Measurements from ENCODE around the gene KISS1R. TPM values are rescaled to one million over a fixed set of nuclear protein-coding genes. Genes with fewer than 3 reads are reported as not detected.

Gene KISS1R
- total RNA-seq, 1 experiment from 2014 or later = 16.6 TPM

- Mint-ChIP-seq H3K4me3 (ENCODE audit: unreplicated experiment) (no peak overlapping the region), H3K9me3 (ENCODE audit: unreplicated experiment) (no peaks in the 10 kb centered on the region), H3K4me1 (ENCODE audit: low read depth, unreplicated experiment) (no peaks in the 10 kb centered on the region), H3K27ac (ENCODE audit: unreplicated experiment) (no peak overlapping the region), H3K27me3 (ENCODE audit: insufficient read depth, unreplicated experiment) (no peaks in the 10 kb centered on the region), H3K36me3 (ENCODE audit: insufficient read depth, unreplicated experiment) (peaks cover 36% of the 10 kb centered on the region)
- BruUV-seq (replicated peaks) = no TSS peak
- no peak for DNase-seq
- ChIA-PET CTCF (interaction anchor here (0.6 kb wide), 1 partner anchor 43 kb away, joined by 10 read pairs; no protein-coding TSS in a partner anchor), POLR2A (no interaction called here)
- no peaks in the 10 kb centered on the region for H3K36me3 ChIP-seq (ENCODE audit: control insufficient read depth, insufficient read depth, low read length)
- H3K27me3 ChIP-seq (replicated peaks; ENCODE audit: control insufficient read depth, insufficient read depth, low read length) = no peaks in the 10 kb centered on the region
- intact Hi-C loops (cut with micrococcal nuclease; ENCODE audit: unreplicated experiment) = no loop called here
- no peaks in the 10 kb centered on the region for H3K4me1 ChIP-seq
- H3K9me3 ChIP-seq = no peaks in the 10 kb centered on the region
- TF ChIP-seq CTCF (IDR thresholded peaks at IDR 0.05; ENCODE audit: insufficient read depth in 1 of 2, low read depth in 1 of 2, low read length in 1 of 2, severe bottlenecking in 1 of 2, unreplicated experiment in 1 of 2) = no peak
- no peak overlapping the region for H3K4me3 ChIP-seq (ENCODE audit: low read depth, low read length)
Measured at GRCh38 chr19:899336-900042, 17.6 kb upstream of the KISS1R start.

GRCh38 chr19:900043-900301 is 17.2 kb upstream of the KISS1R start:
- Mint-ChIP-seq H3K27me3 (ENCODE audit: insufficient read depth, unreplicated experiment) (no peaks in the 10 kb centered on the region), H3K4me3 (ENCODE audit: unreplicated experiment) (no peak overlapping the region), H3K36me3 (ENCODE audit: insufficient read depth, unreplicated experiment) (peaks cover 36% of the 10 kb centered on the region), H3K4me1 (ENCODE audit: low read depth, unreplicated experiment) (no peaks in the 10 kb centered on the region), H3K27ac (ENCODE audit: unreplicated experiment) (no peak overlapping the region), H3K9me3 (ENCODE audit: unreplicated experiment) (no peaks in the 10 kb centered on the region)
- no TSS peak for BruUV-seq (replicated peaks)
- Histone ChIP-seq H3K9me3 (no peaks in the 10 kb centered on the region), H3K27me3 (replicated peaks; ENCODE audit: control insufficient read depth, insufficient read depth, low read length) (no peaks in the 10 kb centered on the region), H3K4me1 (no peaks in the 10 kb centered on the region), H3K4me3 (ENCODE audit: low read depth, low read length) (no peak overlapping the region), H3K36me3 (ENCODE audit: control insufficient read depth, insufficient read depth, low read length) (no peaks in the 10 kb centered on the region)
- no peak for DNase-seq
- no peak for TF ChIP-seq CTCF (IDR thresholded peaks at IDR 0.05; ENCODE audit: insufficient read depth in 1 of 2, low read depth in 1 of 2, low read length in 1 of 2, severe bottlenecking in 1 of 2, unreplicated experiment in 1 of 2)
- CTCF ChIA-PET = no interaction called here
- intact Hi-C loops (cut with micrococcal nuclease; ENCODE audit: unreplicated experiment) = no loop called here
- POLR2A ChIA-PET = no interaction called here

- no peaks in the 10 kb centered on the region for H3K4me1 ChIP-seq
- ChIA-PET POLR2A (no interaction called here), CTCF (no interaction called here)
- H3K27me3 ChIP-seq (replicated peaks; ENCODE audit: control insufficient read depth, insufficient read depth, low read length) = no peaks in the 10 kb centered on the region
- no peak overlapping the region for H3K4me3 ChIP-seq (ENCODE audit: low read depth, low read length)
- H3K4me1 Mint-ChIP-seq (ENCODE audit: low read depth, unreplicated experiment) = no peaks in the 10 kb centered on the region
- H3K9me3 Mint-ChIP-seq (ENCODE audit: unreplicated experiment) = no peaks in the 10 kb centered on the region
- BruUV-seq (replicated peaks) = no TSS peak
- no peaks in the 10 kb centered on the region for H3K9me3 ChIP-seq
- DNase-seq = no peak
- no peak overlapping the region for H3K27ac Mint-ChIP-seq (ENCODE audit: unreplicated experiment)
- H3K4me3 Mint-ChIP-seq (ENCODE audit: unreplicated experiment) = no peak overlapping the region
- intact Hi-C loops (cut with micrococcal nuclease; ENCODE audit: unreplicated experiment) = no loop called here
- no peak for TF ChIP-seq CTCF (IDR thresholded peaks at IDR 0.05; ENCODE audit: insufficient read depth in 1 of 2, low read depth in 1 of 2, low read length in 1 of 2, severe bottlenecking in 1 of 2, unreplicated experiment in 1 of 2)
- no peaks in the 10 kb centered on the region for H3K36me3 ChIP-seq (ENCODE audit: control insufficient read depth, insufficient read depth, low read length)
- H3K27me3 Mint-ChIP-seq (ENCODE audit: insufficient read depth, unreplicated experiment) = no peaks in the 10 kb centered on the region
- peaks cover 31% of the 10 kb centered on the region for H3K36me3 Mint-ChIP-seq (ENCODE audit: insufficient read depth, unreplicated experiment)
Measured at GRCh38 chr19:900302-901111, 16.6 kb upstream of the KISS1R start.
